ENCODE results near the gene SLC37A4.

- TF ChIP-seq CTCF (IDR thresholded peaks at IDR 0.05; ENCODE audit: poor library complexity) = no peak
- TF ChIP-seq EZH2 (IDR thresholded peaks at IDR 0.05; ENCODE audit: borderline replicate concordance) = no peak
- no peak for TF ChIP-seq EZH2phosphoT487 (IDR thresholded peaks at IDR 0.05; ENCODE audit: low read depth, severe bottlenecking, unreplicated experiment)
Measured at GRCh38 chr11:118975771-118976709, 54.6 kb downstream of the SLC37A4 start.
